Measurements from ENCODE around the gene COG7. TPM values are rescaled to one million over a fixed set of nuclear protein-coding genes. Genes with fewer than 3 reads are reported as not detected.
"Not testable (repeated sequence)": the region's sequence is repeated elsewhere in the genome, so short reads cannot be mapped to it uniquely, and the experiment has no call there.

The COG7 gene
- total RNA-seq, 1 experiment from 2014 or later: 22.1 TPM

GRCh38 chr16:23382279-23382678 is 70.7 kb downstream of the COG7 start:
- Histone ChIP-seq H3K4me3 (replicated peaks in 1 of 2; ENCODE audit: low read depth in 1 of 2, low read length in 2 of 2) (no peak overlapping the region), H3K9me3 (ENCODE audit: control insufficient read depth in 1 of 2, insufficient read depth in 1 of 2, low read depth in 1 of 2, low read length in 2 of 2) (no peaks in the 10 kb centered on the region), H3K27ac (ENCODE audit: low read depth, low read length) (no peak overlapping the region), H3K9me2 (ENCODE audit: insufficient read depth) (no peaks in the 10 kb centered on the region), H3K79me2 (ENCODE audit: insufficient read depth, low read length) (no peaks in the 10 kb centered on the region), H3K36me3 (ENCODE audit: control insufficient read depth in 1 of 2, insufficient read depth in 2 of 2, low read length in 2 of 2) (no peaks in the 10 kb centered on the region), H3K27me3 (ENCODE audit: insufficient read depth, low read length) (no peaks in the 10 kb centered on the region), H2AFZ (ENCODE audit: low read depth, low read length, poor library complexity, severe bottlenecking) (no peak overlapping the region), H4K20me1 (ENCODE audit: insufficient read depth) (no peaks in the 10 kb centered on the region), H3K9ac (ENCODE audit: low read length) (no peak overlapping the region), H3K4me2 (ENCODE audit: low read length) (no peak overlapping the region), H3K4me1 (ENCODE audit: control insufficient read depth in 1 of 2, insufficient read depth in 2 of 2, low read length in 2 of 2) (no peaks in the 10 kb centered on the region)
- ChIA-PET CTCF (no interaction called here), RAD21 (ENCODE audit: low non-redundant PET in 1 of 2, low total read pairs in 2 of 2, uncharacterized antibody in 2 of 2, unreplicated experiment in 2 of 2) (interaction anchor here in 1 of 2 experiments (0.5 kb wide), 1 partner anchor 200 kb away, joined by 3 read pairs; the partner anchor contains the start of gene SCNN1G), POLR2A (no interaction called here)
- DNase-seq (ENCODE audit: low read depth, low spot score) (no peak), ATAC-seq (no peak)
- intact Hi-C loops (cut with micrococcal nuclease): no loop called here
- no TSS peak for BruUV-seq (replicated peaks)
- TF ChIP-seq CEBPB (IDR thresholded peaks at IDR 0.05; ENCODE audit: low read depth): no peak
- no peak for TF ChIP-seq SP1 (IDR thresholded peaks at IDR 0.05; ENCODE audit: low read depth)
- no peak for TF ChIP-seq ZNF274 (IDR thresholded peaks at IDR 0.05; ENCODE audit: low read depth, low read length)
- TF ChIP-seq REST (IDR thresholded peaks at IDR 0.05; ENCODE audit: low read depth): no peak
- no peak for TF ChIP-seq EZH2phosphoT487 (IDR thresholded peaks at IDR 0.05; ENCODE audit: borderline replicate concordance)
- TF ChIP-seq JUND (IDR thresholded peaks at IDR 0.05): no peak
- no peak for TF ChIP-seq SRF (IDR thresholded peaks at IDR 0.05; ENCODE audit: low read depth)
- TF ChIP-seq YY1 (IDR thresholded peaks at IDR 0.05; ENCODE audit: extremely low read depth, insufficient replicate concordance, low read depth, low read length): no peak
- TF ChIP-seq ZFX (IDR thresholded peaks at IDR 0.05): no peak
- no peak for TF ChIP-seq ELF1 (IDR thresholded peaks at IDR 0.05; ENCODE audit: borderline replicate concordance, low read depth)
- no peak for TF ChIP-seq POLR2A (IDR thresholded peaks at IDR 0.05; ENCODE audit: borderline replicate concordance, extremely low read depth, insufficient read depth, insufficient read length)
- TF ChIP-seq ZBTB33 (IDR thresholded peaks at IDR 0.05; ENCODE audit: extremely low read depth, insufficient replicate concordance, low read length): no peak
- TF ChIP-seq EZH2 (IDR thresholded peaks at IDR 0.05): no peak
- TF ChIP-seq CBX3 (IDR thresholded peaks at IDR 0.05; ENCODE audit: low read depth): no peak
- TF ChIP-seq SIN3A (IDR thresholded peaks at IDR 0.05; ENCODE audit: low read depth): no peak
- TF ChIP-seq EGR1 (IDR thresholded peaks at IDR 0.05; ENCODE audit: low read depth): no peak
- TF ChIP-seq POLR2AphosphoS5 (IDR thresholded peaks at IDR 0.05; ENCODE audit: low read depth, low read length): no peak
- TF ChIP-seq RAD21 (IDR thresholded peaks at IDR 0.05; ENCODE audit: low read depth): no peak

- BruUV-seq (replicated peaks); H3K4me2 ChIP-seq (ENCODE audit: low read length); H3K9ac ChIP-seq (ENCODE audit: low read length); H3K36me3 ChIP-seq (ENCODE audit: control insufficient read depth in 1 of 2, insufficient read depth in 2 of 2, low read length in 2 of 2); H3K9me2 ChIP-seq (ENCODE audit: insufficient read depth); RAD21 ChIA-PET (ENCODE audit: low non-redundant PET in 1 of 2, low total read pairs in 2 of 2, uncharacterized antibody in 2 of 2, unreplicated experiment in 2 of 2); POLR2A ChIA-PET; H3K9me3 ChIP-seq (ENCODE audit: control insufficient read depth in 1 of 2, insufficient read depth in 1 of 2, low read depth in 1 of 2, low read length in 2 of 2); H3K4me3 ChIP-seq (replicated peaks in 1 of 2; ENCODE audit: low read depth in 1 of 2, low read length in 2 of 2); H3K27ac ChIP-seq (ENCODE audit: low read depth, low read length); H3K79me2 ChIP-seq (ENCODE audit: insufficient read depth, low read length); DNase-seq (ENCODE audit: low read depth, low spot score); H2AFZ ChIP-seq (ENCODE audit: low read depth, low read length, poor library complexity, severe bottlenecking); H3K4me1 ChIP-seq (ENCODE audit: control insufficient read depth in 1 of 2, insufficient read depth in 2 of 2, low read length in 2 of 2); H4K20me1 ChIP-seq (ENCODE audit: insufficient read depth); intact Hi-C loops (cut with micrococcal nuclease); H3K27me3 ChIP-seq (ENCODE audit: insufficient read depth, low read length); ATAC-seq; CTCF ChIA-PET: not testable (repeated sequence)
Measured at GRCh38 chr16:23381702-23382101, 71.3 kb downstream of the COG7 start.

Data from HCT116 (cell line).